AG04450 (cell line): ENCODE measurements around the gene SMCR8. TPM values are rescaled to one million over a fixed set of nuclear protein-coding genes. Genes with fewer than 3 reads are reported as not detected.

Source experiments
- CTCF ChIA-PET: fragments of 300-600, 350-600 bp; formaldehyde crosslinking; extraction: SDS; loops from one replicate; lab custom pipeline; 2022; ENCODE audit warnings: antibody characterized with exemption, inconsistent platforms; lab: Charles Lee
- POLR2A ChIA-PET: fragments of 350-600 bp; formaldehyde crosslinking; extraction: SDS; loops from one replicate; lab custom pipeline; 2021; ENCODE audit warnings: antibody characterized with exemption, inconsistent platforms; lab: Yijun Ruan, JAX
- DNase-seq: peaks from one replicate; pipeline ENCODE4 v3.0.0-alpha.2; 2011; ENCODE audit warnings: low read depth, low spot score
- H3K27ac ChIP-seq: one replicate; pipeline ENCODE4 v1.5.1; 2012; ENCODE audit warnings: low read depth, low read length, control low read depth
- H3K27me3 ChIP-seq: one replicate; pipeline ENCODE4 v1.6.0; 2012; ENCODE audit warnings: low read length; ENCODE audit not compliant: control insufficient read depth, insufficient read depth
- H3K4me3 ChIP-seq: 2 replicates; pipeline ENCODE4 v1.5.1; 2011; ENCODE audit warnings: mild to moderate bottlenecking, low read depth, low read length, control low read depth
- H3K9me3 ChIP-seq: 2 replicates; pipeline ENCODE4 v1.5.1; 2012; ENCODE audit warnings: low read length; ENCODE audit not compliant: control insufficient read depth, insufficient read depth
- polyA plus RNA-seq: library from polyadenylated mRNA; depleted of rRNA; stranded (reverse); fragments of >200 nt; gene quantifications from 2 replicates; pipeline ENCODE4 v1.2.3, GENCODE V29; 2011
- TF ChIP-seq, protein P1 (sequence below): IDR thresholded peaks from 2 replicates; pipeline ENCODE4 v1.5.1; 2011; ENCODE audit warnings: low read depth, low read length, control low read depth, inconsistent platforms

The SMCR8 gene
- polyA plus RNA-seq, 1 experiment, result 8.5 TPM

DNA sequence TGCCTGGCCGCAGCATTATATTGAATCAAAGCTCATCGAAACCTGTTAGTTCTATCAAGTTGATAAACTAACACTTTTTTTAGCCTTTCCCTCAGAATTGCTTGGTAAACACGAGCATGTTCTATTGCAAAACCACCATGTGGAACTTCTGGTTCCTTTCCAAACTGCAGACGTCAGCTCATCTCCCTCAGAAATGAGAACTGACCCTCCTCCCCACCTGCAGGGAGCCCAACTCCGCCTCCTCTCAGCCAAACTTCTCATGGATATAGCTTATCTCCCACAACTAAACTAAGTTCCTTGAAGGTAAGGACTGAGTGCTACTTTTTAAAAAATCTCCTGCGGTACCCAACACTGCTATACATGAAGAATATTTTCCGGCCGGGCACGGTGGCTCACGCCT is 41.5 kb downstream of the SMCR8 start:
- Histone ChIP-seq H3K27ac (no peak overlapping the region), H3K4me3 (no peak overlapping the region), H3K9me3 (no peaks in the 10 kb centered on the region), H3K27me3 (no peaks in the 10 kb centered on the region)
- TF ChIP-seq, protein P1, sequence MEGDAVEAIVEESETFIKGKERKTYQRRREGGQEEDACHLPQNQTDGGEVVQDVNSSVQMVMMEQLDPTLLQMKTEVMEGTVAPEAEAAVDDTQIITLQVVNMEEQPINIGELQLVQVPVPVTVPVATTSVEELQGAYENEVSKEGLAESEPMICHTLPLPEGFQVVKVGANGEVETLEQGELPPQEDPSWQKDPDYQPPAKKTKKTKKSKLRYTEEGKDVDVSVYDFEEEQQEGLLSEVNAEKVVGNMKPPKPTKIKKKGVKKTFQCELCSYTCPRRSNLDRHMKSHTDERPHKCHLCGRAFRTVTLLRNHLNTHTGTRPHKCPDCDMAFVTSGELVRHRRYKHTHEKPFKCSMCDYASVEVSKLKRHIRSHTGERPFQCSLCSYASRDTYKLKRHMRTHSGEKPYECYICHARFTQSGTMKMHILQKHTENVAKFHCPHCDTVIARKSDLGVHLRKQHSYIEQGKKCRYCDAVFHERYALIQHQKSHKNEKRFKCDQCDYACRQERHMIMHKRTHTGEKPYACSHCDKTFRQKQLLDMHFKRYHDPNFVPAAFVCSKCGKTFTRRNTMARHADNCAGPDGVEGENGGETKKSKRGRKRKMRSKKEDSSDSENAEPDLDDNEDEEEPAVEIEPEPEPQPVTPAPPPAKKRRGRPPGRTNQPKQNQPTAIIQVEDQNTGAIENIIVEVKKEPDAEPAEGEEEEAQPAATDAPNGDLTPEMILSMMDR, result no peak
- peak; percentile 10 for DNase-seq
- ChIA-PET POLR2A (no interaction called here), CTCF (no interaction called here)

DNA sequence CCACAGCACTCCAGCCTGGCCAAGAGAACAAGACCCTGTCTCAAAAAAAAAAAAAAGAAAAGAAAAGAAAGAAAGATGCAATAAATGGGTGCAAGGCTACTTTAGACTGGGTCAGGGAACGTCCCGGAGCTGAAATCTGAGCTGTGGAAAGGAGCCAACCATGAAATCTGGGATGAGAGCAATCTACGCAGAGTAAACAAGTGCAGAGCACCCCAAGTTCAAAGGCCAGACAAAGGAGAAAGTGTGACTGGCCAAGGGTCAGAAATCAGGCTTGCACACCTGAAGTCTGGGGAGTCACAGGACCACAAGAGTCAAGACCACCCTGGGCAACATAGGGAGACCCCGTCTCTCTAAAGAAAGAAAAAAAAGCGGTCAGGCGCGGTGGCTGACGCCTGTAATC is 45.4 kb downstream of the SMCR8 start:
- no peaks in the 10 kb centered on the region for H3K9me3 ChIP-seq
- DNase-seq, result no peak
- CTCF ChIA-PET, result interaction anchor here (0.6 kb wide), 1 partner anchor 86 kb away, joined by 3 read pairs; no protein-coding TSS in a partner anchor
- TF ChIP-seq, protein P1, result no peak
- no peak overlapping the region for H3K4me3 ChIP-seq
- H3K27me3 ChIP-seq, result no peaks in the 10 kb centered on the region
- POLR2A ChIA-PET, result no interaction called here
- no peak overlapping the region for H3K27ac ChIP-seq

DNA sequence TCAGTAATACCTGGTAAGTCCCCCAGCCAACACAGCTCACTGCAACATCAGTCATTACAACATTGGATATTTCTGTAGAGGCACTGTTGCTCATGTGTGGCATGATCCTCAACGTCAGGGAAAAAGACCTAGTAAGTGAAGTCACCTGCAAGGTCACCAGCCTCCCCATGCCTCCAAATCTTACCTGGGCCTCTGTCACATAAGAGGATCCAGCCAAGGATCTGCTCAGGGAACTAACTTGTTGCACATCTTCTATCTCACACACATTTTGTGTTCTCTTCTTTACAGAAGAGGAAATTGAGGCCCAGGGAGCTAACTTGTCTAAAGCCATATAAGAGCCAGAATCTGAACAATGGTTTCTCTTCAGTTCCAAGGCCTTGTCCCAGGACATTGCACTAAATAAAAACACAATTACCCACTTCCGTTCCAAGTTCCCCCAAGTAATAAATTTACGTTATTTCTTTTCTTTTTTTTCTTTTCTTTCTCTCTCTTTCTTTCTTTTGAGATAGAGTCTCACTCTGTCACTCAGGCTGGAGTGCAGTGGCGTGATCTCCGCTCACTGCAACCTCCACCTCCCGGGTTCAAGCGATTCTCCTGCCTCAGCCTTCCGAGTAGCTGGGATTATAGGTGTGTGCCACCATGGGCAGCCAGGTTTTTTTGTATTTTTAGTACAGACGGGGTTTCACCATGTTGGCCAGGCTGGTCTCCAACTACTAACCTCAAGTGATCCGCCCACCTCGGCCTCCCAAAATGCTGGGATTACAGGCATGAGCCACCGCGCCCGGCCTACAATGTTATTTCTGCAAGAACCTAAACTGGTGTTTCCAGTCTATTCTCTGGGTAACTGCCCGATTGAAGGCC is 47.0 kb downstream of the SMCR8 start:
- ChIA-PET POLR2A (interaction anchor here (1.0 kb wide), 1 partner anchor 101 kb away, joined by 3 read pairs; no protein-coding TSS in a partner anchor), CTCF (interaction anchor here (1.1 kb wide), 1 partner anchor 42 kb away, joined by 3 read pairs; no protein-coding TSS in a partner anchor)
- peak overlapping the region; percentile 77 for H3K4me3 ChIP-seq
- TF ChIP-seq, protein P1, result no peak
- H3K27me3 ChIP-seq, result no peaks in the 10 kb centered on the region
- H3K9me3 ChIP-seq, result no peaks in the 10 kb centered on the region; the same call in 1 of the 2 replicates
- no peak overlapping the region for H3K27ac ChIP-seq
- DNase-seq, result no peak

DNA sequence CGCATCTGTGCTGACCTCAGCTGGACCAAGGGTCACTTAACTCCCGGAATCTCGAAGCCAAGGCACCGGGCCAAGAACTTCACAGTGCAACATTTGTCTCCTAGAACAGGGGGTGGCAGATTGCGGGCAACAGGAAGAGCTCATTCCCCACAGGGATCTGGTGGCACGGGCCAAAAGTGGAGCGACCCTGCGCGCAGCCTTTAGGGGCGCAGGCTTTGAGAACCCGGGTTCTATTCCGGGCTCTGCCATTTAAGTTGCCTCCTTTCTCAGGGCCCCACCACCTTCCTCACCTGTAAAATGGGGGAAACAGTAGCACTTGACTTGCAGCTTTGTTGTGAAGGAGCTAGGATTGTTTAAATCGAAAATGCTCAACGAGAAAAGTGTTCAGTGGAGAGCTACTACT is 47.6 kb downstream of the SMCR8 start:
- Histone ChIP-seq H3K27ac (no peak overlapping the region), H3K4me3 (peak overlapping the region; percentile 77), H3K9me3 (no peaks in the 10 kb centered on the region; the same call in 1 of the 2 replicates), H3K27me3 (no peaks in the 10 kb centered on the region)
- ChIA-PET POLR2A (interaction anchor here (0.7 to 1.0 kb wide), 2 partner anchors 102 to 640 kb away, joined by 3 to 5 read pairs; no protein-coding TSS in a partner anchor), CTCF (no interaction called here)
- TF ChIP-seq, protein P1, result no peak
- DNase-seq, result no peak
